Colonic mucosa (tissue), 4 donors: Measurements from ENCODE around the gene ABITRAM. TPM values are rescaled to one million over a fixed set of nuclear protein-coding genes. Genes with fewer than 3 reads are reported as not detected.
"Not testable (repeated sequence)": the region's sequence is repeated elsewhere in the genome, so short reads cannot be mapped to it uniquely, and the experiment has no call there.

Experiments used
- DNase-seq: peaks from one replicate; pipeline ENCODE4 v3.0.0-alpha.2; 2020
- H3K27ac ChIP-seq: fragments of 200-600 bp; one replicate; pipeline ENCODE4 v1.8.0; 2021
- H3K27me3 ChIP-seq: fragments of 200-600 bp; one replicate; pipeline ENCODE4 v1.8.0; 2021
- H3K36me3 ChIP-seq: fragments of 200-600 bp; one replicate; pipeline ENCODE4 v1.8.0; 2021
- H3K4me1 ChIP-seq: fragments of 200-600 bp; one replicate; pipeline ENCODE4 v1.8.0; 2021; ENCODE audit warnings: mild to moderate bottlenecking
- H3K4me3 ChIP-seq: fragments of 200-600 bp; one replicate; pipeline ENCODE4 v1.8.0; 2021
- H3K9ac ChIP-seq, 2 donors: one replicate each; pipeline ENCODE4 v1.7.0; 2013; ENCODE audit warnings: control low read depth in 2 of 2, low read depth in 2 of 2, low read length in 2 of 2
- H3K9me3 ChIP-seq: fragments of 200-600 bp; one replicate; pipeline ENCODE4 v1.8.0; 2021
- intact Hi-C: fragments of 100-400 bp; cut with DNase I; formaldehyde crosslinking; loops from one replicate; pipeline ENCODE4 v1.14.1; 2022
- total RNA-seq, 2 donors: library from RNA; stranded (reverse); fragmentation: NEBNext Ultra II Directional in 1 of 2; extraction: Animal tissue kit (Norgen Biotek cat#: 25700) in 1 of 2; gene quantifications; one replicate each; pipeline ENCODE4 v1.2.1, GENCODE V29; 2021
- TF ChIP-seq, protein P1 (sequence below): fragments of 200-600 bp; IDR thresholded peaks from one replicate; pipeline ENCODE4 v1.8.0; 2022; ENCODE audit warnings: antibody characterized with exemption, mild to moderate bottlenecking
- donor health status: healthy.
- donor health status: DM: no; HTN: no; CAD: no.
- donor health status: DM: no; HTN: no; CAD: no.

The ABITRAM gene
- 10 to 100 TPM; 15.3 to 15.7 TPM for total RNA-seq

GRCh38 chr9:108934323-108934893 lies at the start of gene ABITRAM:
Gene ABITRAM, plus strand, starts transcription at chr9:108934400. Its CDS starts 87 bp downstream, at chr9:108934487.
- peaks cover 8% of the 10 kb centered on the region for H3K4me1 ChIP-seq
- no peaks in the 10 kb centered on the region for H3K36me3 ChIP-seq
- H3K9ac ChIP-seq = peak within 1 kb of the TSS; percentile 80 to 98
- peak; percentile 64 for DNase-seq
- H3K27ac ChIP-seq = peak within 1 kb of the TSS; percentile 84
- TF ChIP-seq, protein P1, sequence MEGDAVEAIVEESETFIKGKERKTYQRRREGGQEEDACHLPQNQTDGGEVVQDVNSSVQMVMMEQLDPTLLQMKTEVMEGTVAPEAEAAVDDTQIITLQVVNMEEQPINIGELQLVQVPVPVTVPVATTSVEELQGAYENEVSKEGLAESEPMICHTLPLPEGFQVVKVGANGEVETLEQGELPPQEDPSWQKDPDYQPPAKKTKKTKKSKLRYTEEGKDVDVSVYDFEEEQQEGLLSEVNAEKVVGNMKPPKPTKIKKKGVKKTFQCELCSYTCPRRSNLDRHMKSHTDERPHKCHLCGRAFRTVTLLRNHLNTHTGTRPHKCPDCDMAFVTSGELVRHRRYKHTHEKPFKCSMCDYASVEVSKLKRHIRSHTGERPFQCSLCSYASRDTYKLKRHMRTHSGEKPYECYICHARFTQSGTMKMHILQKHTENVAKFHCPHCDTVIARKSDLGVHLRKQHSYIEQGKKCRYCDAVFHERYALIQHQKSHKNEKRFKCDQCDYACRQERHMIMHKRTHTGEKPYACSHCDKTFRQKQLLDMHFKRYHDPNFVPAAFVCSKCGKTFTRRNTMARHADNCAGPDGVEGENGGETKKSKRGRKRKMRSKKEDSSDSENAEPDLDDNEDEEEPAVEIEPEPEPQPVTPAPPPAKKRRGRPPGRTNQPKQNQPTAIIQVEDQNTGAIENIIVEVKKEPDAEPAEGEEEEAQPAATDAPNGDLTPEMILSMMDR = no peak
- H3K9me3 ChIP-seq = no peaks in the 10 kb centered on the region
- intact Hi-C loops = no loop called here
- no peaks in the 10 kb centered on the region for H3K27me3 ChIP-seq
- H3K4me3 ChIP-seq = peak within 1 kb of the TSS; percentile 89

DNA sequence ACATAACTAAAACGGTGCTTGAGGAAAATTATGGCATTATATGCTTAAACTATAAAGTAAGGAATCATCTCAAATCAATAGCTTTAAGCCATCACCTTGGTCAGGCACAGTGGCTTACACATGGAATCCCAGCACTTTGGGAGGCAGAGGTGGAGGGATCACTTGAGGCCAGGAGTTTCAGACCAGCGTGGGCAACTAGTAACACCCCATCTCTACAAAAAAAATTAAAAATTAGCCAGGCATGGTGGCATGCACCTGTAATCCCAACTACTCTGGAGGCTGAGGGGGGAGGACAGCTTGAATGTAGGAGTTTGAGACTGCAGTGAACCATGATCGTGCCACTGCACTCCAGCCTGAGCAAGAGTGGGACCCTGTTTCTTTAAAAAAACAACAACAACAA lies 49.5 kb upstream of the ABITRAM start:
- Histone ChIP-seq H3K36me3 (peaks cover 4% of the 10 kb centered on the region), H3K4me3 (no peak overlapping the region), H3K9me3 (no peaks in the 10 kb centered on the region), H3K9ac (no peak overlapping the region), H3K27ac (no peak overlapping the region), H3K27me3 (no peaks in the 10 kb centered on the region), H3K4me1 (no peaks in the 10 kb centered on the region)
- TF ChIP-seq, protein P1 = no peak
- intact Hi-C loops = no loop called here
- DNase-seq = no peak

- Histone ChIP-seq H3K27me3 (no peaks in the 10 kb centered on the region), H3K36me3 (no peaks in the 10 kb centered on the region), H3K9ac (no peak overlapping the region), H3K27ac (no peak overlapping the region), H3K4me1 (no peaks in the 10 kb centered on the region), H3K4me3 (no peak overlapping the region), H3K9me3 (no peaks in the 10 kb centered on the region)
- intact Hi-C loops = no loop called here
- TF ChIP-seq, protein P1 = no peak
- DNase-seq = peak; percentile 42
These were observed 48.4 kb upstream of the ABITRAM start for GRCh38 chr9:108885643-108886348.

GRCh38 chr9:108886594-108887271 lies 47.5 kb upstream of the ABITRAM start:
- H3K9ac ChIP-seq, intact Hi-C loops, DNase-seq, H3K27me3 ChIP-seq, H3K4me3 ChIP-seq, H3K27ac ChIP-seq, H3K36me3 ChIP-seq, H3K4me1 ChIP-seq, H3K9me3 ChIP-seq: not testable (repeated sequence)

GRCh38 chr9:108889649-108890067 lies 44.5 kb upstream of the ABITRAM start:
- no peak overlapping the region for H3K27ac ChIP-seq
- TF ChIP-seq, protein P1 = no peak
- DNase-seq = no peak

More at GRCh38 chr9:108889649-108890067, 44.5 kb upstream of the ABITRAM start:
- intact Hi-C loops = no loop called here
- H3K9me3 ChIP-seq = no peaks in the 10 kb centered on the region
- no peaks in the 10 kb centered on the region for H3K36me3 ChIP-seq
- H3K4me1 ChIP-seq = no peaks in the 10 kb centered on the region
- H3K27me3 ChIP-seq = no peaks in the 10 kb centered on the region
- no peak overlapping the region for H3K9ac ChIP-seq
- no peak overlapping the region for H3K4me3 ChIP-seq
